HepG2 (cell line): Measurements from ENCODE around the gene BCL6. TPM values are rescaled to one million over a fixed set of nuclear protein-coding genes. Genes with fewer than 3 reads are reported as not detected.

Source experiments
- ADNP ChIP-seq: sonication (generic); formaldehyde crosslinking; IDR thresholded peaks from 2 replicates; pipeline ENCODE4 v1.4.0; 2020; ENCODE audit warnings: missing genetic modification reagents
- ATF2 ChIP-seq: sonication (generic); formaldehyde crosslinking; IDR thresholded peaks from 2 replicates; pipeline ENCODE4 v1.4.0; 2020; ENCODE audit warnings: missing genetic modification reagents
- BCL3 ChIP-seq: sonication (generic); formaldehyde crosslinking; IDR thresholded peaks from 2 replicates; pipeline ENCODE4 v1.5.1; 2020; ENCODE audit warnings: mild to moderate bottlenecking, missing genetic modification reagents, moderate library complexity
- CBX5 ChIP-seq: sonication (generic); formaldehyde crosslinking; IDR thresholded peaks from 2 replicates; pipeline ENCODE4 v1.4.0; 2020; ENCODE audit warnings: missing genetic modification reagents, borderline replicate concordance
- FOXO1 ChIP-seq: sonication (generic); formaldehyde crosslinking; IDR thresholded peaks from 2 replicates; pipeline ENCODE4 v1.4.0; 2020; ENCODE audit warnings: missing genetic modification reagents
- GTF2F1 ChIP-seq: fragments of 150-350 bp; IDR thresholded peaks from 2 replicates; pipeline ENCODE4 v1.6.1; 2014; ENCODE audit warnings: low read length
- ISL2 ChIP-seq: sonication (generic); formaldehyde crosslinking; IDR thresholded peaks from 2 replicates; pipeline ENCODE4 v1.5.0; 2020; ENCODE audit warnings: missing genetic modification reagents
- KDM5A ChIP-seq: fragments of 200-600 bp; sonication (generic); IDR thresholded peaks from 2 replicates; pipeline ENCODE4 v1.7.0; 2018; ENCODE audit warnings: antibody characterized with exemption, mild to moderate bottlenecking, low read length, borderline replicate concordance
- MAFK ChIP-seq, 2 experiments: IDR thresholded peaks in 1 of 2; conservative IDR thresholded peaks in 1 of 2; 2 replicates each; pipeline ENCODE4 v1.6.1; 2011; ENCODE audit warnings: improper control_type of control experiment in 2 of 2, low read length in 2 of 2
- PHF21A ChIP-seq: sonication (generic); formaldehyde crosslinking; IDR thresholded peaks from 2 replicates; pipeline ENCODE4 v1.5.0; 2020; ENCODE audit warnings: mild to moderate bottlenecking, missing genetic modification reagents
- RFX5 ChIP-seq: IDR thresholded peaks from 2 replicates; pipeline ENCODE4 v1.6.1; 2011; ENCODE audit warnings: low read depth, low read length, improper control_type of control experiment
- SALL2 ChIP-seq: sonication (generic); formaldehyde crosslinking; IDR thresholded peaks from 2 replicates; pipeline ENCODE4 v1.8.1; 2023; ENCODE audit warnings: mild to moderate bottlenecking, missing genetic modification reagents, inconsistent platforms
- SOX13 ChIP-seq, 3 experiments: fragments of 450-650 bp in 1 of 3; sonication (generic) in 1 of 3; formaldehyde crosslinking in 1 of 3; IDR thresholded peaks in 2 of 3; conservative IDR thresholded peaks in 1 of 3; 2 replicates each; pipeline versions ENCODE4 v1.5.0 to v1.6.1; 2016 to 2020; ENCODE audit warnings: antibody characterized with exemption in 1 of 3, mild to moderate bottlenecking in 1 of 3, missing compliant biosample characterization in 1 of 3, missing genetic modification reagents in 1 of 3, moderate library complexity in 1 of 3
- SP5 ChIP-seq: IDR thresholded peaks from 2 replicates; pipeline ENCODE4 v1.6.1; 2016; ENCODE audit warnings: low read depth, borderline replicate concordance
- TCF12 ChIP-seq, 2 experiments: fragments of 450-650 bp in 1 of 2; sonication (generic) in 1 of 2; formaldehyde crosslinking in 1 of 2; IDR thresholded peaks; 2 replicates each; pipeline versions ENCODE4 v1.6.1 to v1.8.0; 2017 to 2022; ENCODE audit warnings: antibody characterized with exemption in 1 of 2, mild to moderate bottlenecking in 1 of 2, missing genetic modification reagents in 1 of 2, moderate library complexity in 1 of 2
- ZBTB4 ChIP-seq: sonication (generic); formaldehyde crosslinking; IDR thresholded peaks from 2 replicates; pipeline ENCODE4 v1.4.0; 2020; ENCODE audit warnings: missing genetic modification reagents, mild to moderate bottlenecking, borderline replicate concordance
- ZNF136 ChIP-seq: sonication (generic); formaldehyde crosslinking; IDR thresholded peaks from 2 replicates; pipeline ENCODE4 v1.8.1; 2022; ENCODE audit warnings: low read depth, mild to moderate bottlenecking, moderate library complexity, missing genetic modification reagents
- ZNF619 ChIP-seq: sonication (generic); formaldehyde crosslinking; IDR thresholded peaks from 2 replicates; pipeline ENCODE4 v1.4.0; 2020; ENCODE audit warnings: mild to moderate bottlenecking, missing genetic modification reagents
- ZNF678 ChIP-seq: sonication (generic); formaldehyde crosslinking; IDR thresholded peaks from 2 replicates; pipeline ENCODE4 v1.4.0; 2020; ENCODE audit warnings: mild to moderate bottlenecking, missing genetic modification reagents
- ZNF781 ChIP-seq: sonication (generic); formaldehyde crosslinking; IDR thresholded peaks from 2 replicates; pipeline ENCODE4 v1.5.1; 2020; ENCODE audit warnings: borderline replicate concordance, mild to moderate bottlenecking, missing genetic modification reagents; ENCODE audit errors: not compliant biosample characterization
- ZNF788 ChIP-seq: sonication (generic); formaldehyde crosslinking; IDR thresholded peaks from 2 replicates; pipeline ENCODE4 v1.5.0; 2020; ENCODE audit warnings: mild to moderate bottlenecking, missing genetic modification reagents, borderline replicate concordance
- polyA plus RNA-seq, 8 experiments: library from polyadenylated mRNA; depleted of rRNA in 3 of 8; stranded (reverse) in 7 of 8; unstranded in 1 of 8; fragments of >200 nt; fragmentation: Illumina TruSeq in 4 of 8; extraction: Trizol in 4 of 8; gene quantifications; 2 replicates each; pipeline versions ENCODE4 v1.2.1 to v1.2.3, GENCODE V29; 2011 to 2016; ENCODE audit warnings: low read depth in 4 of 8, missing spikeins in 1 of 8, mixed read lengths in 1 of 8; ENCODE audit not compliant: insufficient read depth in 1 of 8
- total RNA-seq, 5 experiments: library from RNA; depleted of rRNA; stranded (reverse); fragments of >200 nt; fragmentation: Illumina TruSeq; extraction: Trizol; gene quantifications; 2 replicates each; pipeline ENCODE4 v1.2.3, GENCODE V29; 2016; ENCODE audit warnings: low read depth in 1 of 5
- TF ChIP-seq, protein P1 (sequence below): sonication (generic); formaldehyde crosslinking; IDR thresholded peaks from 2 replicates; pipeline ENCODE4 v1.4.0; 2020; ENCODE audit warnings: missing genetic modification reagents

BCL6 gene
- total and polyA plus RNA-seq, 2 of the 13 experiments (the other 11 are each of a cell fraction or from before 2014, with no cell fraction given): 21.2 to 53.7 TPM

GRCh38 chr3:187748050-187748481 is 2.8 kb upstream of the BCL6 start (continued):
- peak; percentile 21; the same call in 1 of the 2 replicates for TF ChIP-seq BCL3
- no peak for TF ChIP-seq SOX13 (IDR thresholded peaks at IDR 0.05)
- peak in 1 of 2 experiments; percentile 62; a peak in 1 of 4 replicates for TF ChIP-seq SOX13 (CRISPR knock-in tag; conservative IDR thresholded peaks at IDR 0.05 in 1 of 2, IDR thresholded peaks at IDR 0.05 in 1 of 2)
- no peak for TF ChIP-seq SALL2 (CRISPR knock-in tag)
- TF ChIP-seq PHF21A (CRISPR knock-in tag): no peak; the same call in 1 of the 2 replicates
- TF ChIP-seq ZNF136: no peak
- TF ChIP-seq ADNP (CRISPR knock-in tag): no peak
- TF ChIP-seq ZNF781 (CRISPR knock-in tag): no peak
- no peak for TF ChIP-seq RFX5
- no peak for TF ChIP-seq ZBTB4
- no peak for TF ChIP-seq KDM5A
- TF ChIP-seq TCF12 (IDR thresholded peaks at IDR 0.05): no peak
- no peak for TF ChIP-seq TCF12 (CRISPR knock-in tag; IDR thresholded peaks at IDR 0.05)
- no peak for TF ChIP-seq GTF2F1
- TF ChIP-seq CBX5: peak; percentile 79; the same call in 1 of the 2 replicates
- no peak for TF ChIP-seq MAFK (conservative IDR thresholded peaks at IDR 0.05 in 1 of 2, IDR thresholded peaks at IDR 0.05 in 1 of 2; ENCODE audit: low read length in 2 of 2)
- no peak for TF ChIP-seq ZNF619 (CRISPR knock-in tag)
- TF ChIP-seq ATF2: peak; percentile 39; the same call in 1 of the 2 replicates
- TF ChIP-seq, protein P1, sequence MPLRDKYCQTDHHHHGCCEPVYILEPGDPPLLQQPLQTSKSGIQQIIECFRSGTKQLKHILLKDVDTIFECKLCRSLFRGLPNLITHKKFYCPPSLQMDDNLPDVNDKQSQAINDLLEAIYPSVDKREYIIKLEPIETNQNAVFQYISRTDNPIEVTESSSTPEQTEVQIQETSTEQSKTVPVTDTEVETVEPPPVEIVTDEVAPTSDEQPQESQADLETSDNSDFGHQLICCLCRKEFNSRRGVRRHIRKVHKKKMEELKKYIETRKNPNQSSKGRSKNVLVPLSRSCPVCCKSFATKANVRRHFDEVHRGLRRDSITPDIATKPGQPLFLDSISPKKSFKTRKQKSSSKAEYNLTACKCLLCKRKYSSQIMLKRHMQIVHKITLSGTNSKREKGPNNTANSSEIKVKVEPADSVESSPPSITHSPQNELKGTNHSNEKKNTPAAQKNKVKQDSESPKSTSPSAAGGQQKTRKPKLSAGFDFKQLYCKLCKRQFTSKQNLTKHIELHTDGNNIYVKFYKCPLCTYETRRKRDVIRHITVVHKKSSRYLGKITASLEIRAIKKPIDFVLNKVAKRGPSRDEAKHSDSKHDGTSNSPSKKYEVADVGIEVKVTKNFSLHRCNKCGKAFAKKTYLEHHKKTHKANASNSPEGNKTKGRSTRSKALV (CRISPR knock-in tag): no peak
- peak; percentile 52; the same call in 1 of the 2 replicates for TF ChIP-seq FOXO1
- TF ChIP-seq ZNF788 (CRISPR knock-in tag): no peak
- peak; percentile 65 for TF ChIP-seq ISL2 (CRISPR knock-in tag)
- no peak for TF ChIP-seq SP5 (CRISPR knock-in tag)
- TF ChIP-seq ZNF678 (CRISPR knock-in tag): no peak
